Sciatic nerve (tissue), 2 donors: ENCODE data around the gene IFI44L. TPM values are rescaled to one million over a fixed set of nuclear protein-coding genes. Genes with fewer than 3 reads are reported as not detected.

Experiments used
- ATAC-seq: fragments of 200-7000 bp; cut with Tn5 transposase; one replicate; pipeline ENCODE4 v1.9.1; 2020; ENCODE audit warnings: mild to moderate bottlenecking, moderate library complexity
- DNase-seq: peaks from one replicate; pipeline ENCODE4 v3.0.0-alpha.2; 2020; ENCODE audit warnings: low spot score
- intact Hi-C: fragments of 100-400 bp; cut with DNase I; formaldehyde crosslinking; loops from one replicate; pipeline ENCODE4 v1.14.2; 2022
- total RNA-seq: library from RNA; stranded (reverse); fragmentation: NEBNext Ultra II Directional; extraction: Animal tissue kit (Norgen Biotek cat#: 25700); gene quantifications from one replicate; pipeline ENCODE4 v1.2.1, GENCODE V29; 2021
- donor health status: DM: no; HTN: no; CAD: no.
- donor health status: DM: no; HTN: no; CAD: no.

Gene IFI44L
- total RNA-seq, 1 donor from 2014 or later: 20.2 TPM

- DNase-seq (no peak), ATAC-seq (no peak)
Measured at GRCh38 chr1:78627321-78627720, 7.1 kb downstream of the IFI44L start.

GRCh38 chr1:78630600-78630999 is 10.4 kb downstream of the IFI44L start:
- intact Hi-C loops: no loop called here
- no peak for DNase-seq
- no peak for ATAC-seq

More at GRCh38 chr1:78627321-78627720, 7.1 kb downstream of the IFI44L start:
- intact Hi-C loops: no loop called here

GRCh38 chr1:78633209-78633608 is 13.0 kb downstream of the IFI44L start:
- intact Hi-C loops: no loop called here
- ATAC-seq: no peak
- DNase-seq: no peak

- intact Hi-C loops: no loop called here
- no peak for ATAC-seq
- no peak for DNase-seq
Measured at GRCh38 chr1:78640462-78640861, 20.2 kb downstream of the IFI44L start.

- no peak for DNase-seq
- ATAC-seq: no peak
- intact Hi-C loops: no loop called here
Measured at GRCh38 chr1:78641558-78641957, 21.3 kb downstream of the IFI44L start.

- DNase-seq: no peak
- peak; percentile 19 for ATAC-seq
- intact Hi-C loops: no loop called here
Measured at GRCh38 chr1:78645723-78646122, 25.5 kb downstream of the IFI44L start.

- DNase-seq: no peak
- no peak for ATAC-seq
- intact Hi-C loops: no loop called here
Measured at GRCh38 chr1:78647238-78647637, 27.0 kb downstream of the IFI44L start.

- ATAC-seq (peak; percentile 96), DNase-seq (peak; percentile 94)
- intact Hi-C loops: no loop called here
Measured at GRCh38 chr1:78649628-78650027, 29.4 kb downstream of the IFI44L start, which contains the start of gene IFI44. IFI44 (plus strand) TSS chr1:78649831; CDS start chr1:78650196, 365 bp downstream.

- intact Hi-C loops: no loop called here
- ATAC-seq: peak; percentile 65
- DNase-seq: no peak
Measured at GRCh38 chr1:78650114-78650660, 29.9 kb downstream of the IFI44L start.

- peak; percentile 61 for ATAC-seq
- DNase-seq: peak; percentile 57
- intact Hi-C loops: no loop called here
Measured at GRCh38 chr1:78651241-78651640, 31.0 kb downstream of the IFI44L start.

- ATAC-seq (no peak), DNase-seq (no peak)
- intact Hi-C loops: no loop called here
Measured at GRCh38 chr1:78652019-78652560, 31.8 kb downstream of the IFI44L start.

GRCh38 chr1:78658901-78659300 is 38.7 kb downstream of the IFI44L start:
- ATAC-seq: no peak
- DNase-seq: no peak
- intact Hi-C loops: no loop called here

- intact Hi-C loops: loop anchor here (2.0 kb wide), 1 partner anchor 61 kb away; no protein-coding TSS in a partner anchor
- ATAC-seq (no peak), DNase-seq (no peak)
Measured at GRCh38 chr1:78663923-78664322, 43.7 kb downstream of the IFI44L start.

- intact Hi-C loops: no loop called here
- DNase-seq (no peak), ATAC-seq (no peak)
Measured at GRCh38 chr1:78664763-78665162, 44.5 kb downstream of the IFI44L start.

GRCh38 chr1:78665809-78666208 is 45.6 kb downstream of the IFI44L start:
- ATAC-seq: no peak
- intact Hi-C loops: no loop called here
- DNase-seq: no peak

- intact Hi-C loops: no loop called here
- no peak for DNase-seq
- ATAC-seq: no peak
Measured at GRCh38 chr1:78667939-78668338, 47.7 kb downstream of the IFI44L start.

- intact Hi-C loops: no loop called here
- no peak for ATAC-seq
- DNase-seq: no peak
Measured at GRCh38 chr1:78668427-78668826, 48.2 kb downstream of the IFI44L start.

GRCh38 chr1:78672428-78672827 is 52.2 kb downstream of the IFI44L start:
- ATAC-seq (no peak), DNase-seq (no peak)
- intact Hi-C loops: loop anchor here (10.0 kb wide), 1 partner anchor 58 kb away; no protein-coding TSS in a partner anchor

GRCh38 chr1:78673120-78673519 is 52.9 kb downstream of the IFI44L start:
- ATAC-seq: no peak
- no peak for DNase-seq
- intact Hi-C loops: loop anchor here (10.0 kb wide), 1 partner anchor 58 kb away; no protein-coding TSS in a partner anchor

- intact Hi-C loops: loop anchor here (10.0 kb wide), 1 partner anchor 62 kb away; no protein-coding TSS in a partner anchor
- peak; percentile 66 for ATAC-seq
- peak; percentile 69 for DNase-seq
Measured at GRCh38 chr1:78676347-78676982, 56.2 kb downstream of the IFI44L start.
